C4-2B (cell line): ENCODE data around the gene CLDN5.

Experiments used
- H3K27ac ChIP-seq: fragments of 450-650 bp; 2 replicates; pipeline ENCODE4 v1.5.1; 2017
- CTCF ChIP-seq: fragments of 450-650 bp; conservative IDR thresholded peaks from 2 replicates; pipeline ENCODE4 v1.5.1; 2017; ENCODE audit warnings: mild to moderate bottlenecking
- ZFX ChIP-seq: fragments of 450-650 bp; IDR thresholded peaks from 2 replicates; pipeline ENCODE4 v1.6.1; 2017

Gene CLDN5

DNA sequence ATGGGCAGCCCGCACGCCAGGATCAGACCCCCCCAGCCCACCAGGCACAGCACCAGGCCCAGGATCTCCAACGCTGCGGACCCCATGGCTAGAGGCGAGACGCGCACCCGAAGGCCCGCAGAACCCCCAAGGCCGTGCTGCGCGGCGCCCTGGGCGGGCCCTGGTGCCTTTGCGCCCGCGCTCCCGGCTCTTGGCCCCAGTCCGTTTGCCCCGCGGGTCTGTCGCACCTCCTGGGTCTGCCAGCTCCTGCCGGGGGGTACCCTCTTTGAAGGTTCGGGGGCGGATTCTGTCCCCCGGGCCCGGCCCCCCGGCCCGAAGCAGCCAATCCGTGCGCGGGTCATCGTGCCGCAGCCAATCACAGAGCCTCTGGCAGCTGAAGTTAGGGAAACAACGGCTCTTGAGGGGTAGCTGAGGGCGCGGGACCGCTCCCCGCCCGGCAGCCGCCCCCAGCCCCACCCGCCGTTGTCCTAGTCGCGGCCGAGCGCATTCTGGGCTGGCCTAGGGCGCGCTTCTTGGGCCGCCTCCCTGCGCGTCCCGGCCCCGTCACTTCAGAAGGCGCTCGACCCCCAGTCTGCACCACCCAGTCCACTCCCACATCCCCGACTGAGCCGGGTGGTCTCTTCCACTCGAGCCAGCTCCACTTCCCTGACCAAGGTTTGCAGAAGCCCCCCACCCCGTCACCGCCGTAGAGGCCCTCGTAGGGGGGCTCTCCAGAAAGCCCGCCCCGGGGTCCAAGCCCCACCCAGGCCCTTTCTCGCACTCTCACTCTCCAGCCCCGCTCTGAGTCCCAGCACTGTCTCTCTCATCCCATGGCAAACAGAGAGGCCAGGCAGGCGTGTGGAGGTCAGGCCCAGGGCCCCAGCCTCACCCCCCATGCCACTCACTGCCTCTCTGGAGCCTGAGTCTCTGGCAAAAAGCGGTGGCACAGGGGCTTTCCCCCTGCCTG is at the start of gene CLDN5:
CLDN5 (minus strand) TSS at position 241 of the 946 bp plus-strand sequence; CDS start at position 86, 155 bp downstream.
- TF ChIP-seq CTCF: no peak
- no peak within 1 kb of the TSS for H3K27ac ChIP-seq

GRCh38 chr22:19571995-19572394 is 47.8 kb upstream of the CLDN5 start:
- no peak overlapping the region for H3K27ac ChIP-seq
- TF ChIP-seq ZFX: no peak
- TF ChIP-seq CTCF: no peak

DNA sequence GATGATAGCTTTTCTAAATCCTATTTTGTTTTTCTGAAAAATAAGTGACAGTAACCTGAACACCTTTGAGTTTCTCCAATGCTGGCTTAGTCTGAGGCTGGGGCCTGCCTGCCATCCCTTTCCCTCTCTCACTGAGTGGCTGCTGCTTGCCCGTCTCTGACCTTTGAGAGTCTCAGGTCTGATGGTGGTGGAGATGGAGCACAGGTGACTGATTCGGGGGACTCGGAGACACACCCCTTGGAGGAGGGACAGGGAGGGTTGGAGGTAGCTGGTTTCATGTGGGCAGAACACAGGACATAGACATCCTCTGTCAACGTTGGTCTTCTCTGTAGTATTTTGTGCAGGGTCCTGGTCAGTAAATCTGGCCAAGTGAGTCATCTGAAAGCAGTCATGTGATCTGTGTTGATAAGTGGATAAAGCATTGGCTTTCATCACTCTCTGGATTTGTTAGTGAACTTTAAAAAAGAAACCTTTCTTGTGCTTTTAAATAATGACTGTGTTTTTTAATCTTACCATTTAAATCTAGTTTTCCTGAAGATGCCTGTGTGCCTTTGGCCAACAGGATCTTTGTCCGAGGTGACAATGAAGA is 47.1 kb upstream of the CLDN5 start:
- no peak overlapping the region for H3K27ac ChIP-seq
- TF ChIP-seq ZFX (no peak), CTCF (no peak)

GRCh38 chr22:19569976-19570375 is 45.8 kb upstream of the CLDN5 start:
- no peak for TF ChIP-seq CTCF
- no peak for TF ChIP-seq ZFX
- no peak overlapping the region for H3K27ac ChIP-seq

- TF ChIP-seq ZFX (no peak), CTCF (no peak)
- H3K27ac ChIP-seq: no peak overlapping the region
Observed at GRCh38 chr22:19569276-19569640, 45.0 kb upstream of the CLDN5 start.

GRCh38 chr22:19568337-19569275 is 44.4 kb upstream of the CLDN5 start:
- TF ChIP-seq CTCF: no peak
- TF ChIP-seq ZFX: no peak
- H3K27ac ChIP-seq: no peak overlapping the region
